SU-DHL-6 (cell line): Measurements from ENCODE around the gene GTF2F2.

Experiments used
- EZH2phosphoT487 ChIP-seq: fragments of 200-600 bp; sonication (generic), shearing (Covaris generic); conservative IDR thresholded peaks from 2 replicates; pipeline ENCODE4 v1.6.1; 2018; ENCODE audit warnings: mild to moderate bottlenecking, antibody characterized with exemption, low read length, moderate library complexity, mixed read lengths
- TF ChIP-seq, protein P1 (sequence below): fragments of 200-600 bp; sonication (generic); IDR thresholded peaks from one replicate; pipeline ENCODE4 v1.5.1; 2017; ENCODE audit warnings: antibody characterized with exemption, mild to moderate bottlenecking, low read length, moderate library complexity; ENCODE audit not compliant: insufficient read depth, poor library complexity, severe bottlenecking

DNA sequence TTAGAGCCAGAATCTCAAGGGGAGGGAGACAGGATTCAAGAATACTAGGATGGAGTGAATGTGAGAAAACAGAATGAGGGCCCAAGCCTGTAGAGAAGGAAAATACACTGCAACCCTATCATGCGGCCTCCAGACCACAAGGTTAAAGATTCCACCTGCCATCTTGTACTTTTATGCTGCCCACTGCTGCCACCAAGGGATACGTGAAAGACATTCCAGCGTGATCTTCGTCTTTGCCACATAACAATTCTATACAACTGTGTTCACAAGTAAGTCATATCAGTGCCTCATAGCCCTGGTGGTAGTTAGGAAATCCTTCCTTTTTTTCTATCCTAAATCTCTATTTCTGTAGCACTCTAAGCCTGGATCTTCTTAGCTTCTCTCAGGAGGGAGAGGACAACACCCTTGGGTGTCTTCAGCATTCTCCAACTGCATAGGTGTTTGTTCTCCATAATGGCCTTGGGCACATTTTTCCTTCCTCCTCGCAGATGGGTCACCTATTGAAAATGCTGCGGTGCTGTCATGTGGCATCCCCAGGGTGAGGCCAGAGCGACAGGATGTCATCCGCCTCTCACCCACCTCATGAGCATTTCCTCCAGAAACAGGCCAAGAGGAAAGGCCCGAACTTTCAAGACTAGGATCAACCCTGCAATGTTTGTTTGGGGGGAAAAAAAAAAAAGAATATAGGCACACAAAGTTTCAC, 207.1 kb downstream of the GTF2F2 start:
- TF ChIP-seq, protein P1, sequence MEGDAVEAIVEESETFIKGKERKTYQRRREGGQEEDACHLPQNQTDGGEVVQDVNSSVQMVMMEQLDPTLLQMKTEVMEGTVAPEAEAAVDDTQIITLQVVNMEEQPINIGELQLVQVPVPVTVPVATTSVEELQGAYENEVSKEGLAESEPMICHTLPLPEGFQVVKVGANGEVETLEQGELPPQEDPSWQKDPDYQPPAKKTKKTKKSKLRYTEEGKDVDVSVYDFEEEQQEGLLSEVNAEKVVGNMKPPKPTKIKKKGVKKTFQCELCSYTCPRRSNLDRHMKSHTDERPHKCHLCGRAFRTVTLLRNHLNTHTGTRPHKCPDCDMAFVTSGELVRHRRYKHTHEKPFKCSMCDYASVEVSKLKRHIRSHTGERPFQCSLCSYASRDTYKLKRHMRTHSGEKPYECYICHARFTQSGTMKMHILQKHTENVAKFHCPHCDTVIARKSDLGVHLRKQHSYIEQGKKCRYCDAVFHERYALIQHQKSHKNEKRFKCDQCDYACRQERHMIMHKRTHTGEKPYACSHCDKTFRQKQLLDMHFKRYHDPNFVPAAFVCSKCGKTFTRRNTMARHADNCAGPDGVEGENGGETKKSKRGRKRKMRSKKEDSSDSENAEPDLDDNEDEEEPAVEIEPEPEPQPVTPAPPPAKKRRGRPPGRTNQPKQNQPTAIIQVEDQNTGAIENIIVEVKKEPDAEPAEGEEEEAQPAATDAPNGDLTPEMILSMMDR = no peak
- TF ChIP-seq EZH2phosphoT487 = no peak
